ENCODE data around the gene PIP5K1B.

GRCh38 chr9:69014013-69014412, 309.0 kb downstream of the PIP5K1B start, which contains the start of gene PRKACG:
- TF ChIP-seq CTCF (conservative IDR thresholded peaks at IDR 0.05; ENCODE audit: low read depth, low read length) (no peak), EZH2phosphoT487 (IDR thresholded peaks at IDR 0.05; ENCODE audit: borderline replicate concordance, low read length) (no peak)

Measured in PC-3 (cell line).